ENCODE data around the gene PRELID3B.

The PRELID3B gene

DNA sequence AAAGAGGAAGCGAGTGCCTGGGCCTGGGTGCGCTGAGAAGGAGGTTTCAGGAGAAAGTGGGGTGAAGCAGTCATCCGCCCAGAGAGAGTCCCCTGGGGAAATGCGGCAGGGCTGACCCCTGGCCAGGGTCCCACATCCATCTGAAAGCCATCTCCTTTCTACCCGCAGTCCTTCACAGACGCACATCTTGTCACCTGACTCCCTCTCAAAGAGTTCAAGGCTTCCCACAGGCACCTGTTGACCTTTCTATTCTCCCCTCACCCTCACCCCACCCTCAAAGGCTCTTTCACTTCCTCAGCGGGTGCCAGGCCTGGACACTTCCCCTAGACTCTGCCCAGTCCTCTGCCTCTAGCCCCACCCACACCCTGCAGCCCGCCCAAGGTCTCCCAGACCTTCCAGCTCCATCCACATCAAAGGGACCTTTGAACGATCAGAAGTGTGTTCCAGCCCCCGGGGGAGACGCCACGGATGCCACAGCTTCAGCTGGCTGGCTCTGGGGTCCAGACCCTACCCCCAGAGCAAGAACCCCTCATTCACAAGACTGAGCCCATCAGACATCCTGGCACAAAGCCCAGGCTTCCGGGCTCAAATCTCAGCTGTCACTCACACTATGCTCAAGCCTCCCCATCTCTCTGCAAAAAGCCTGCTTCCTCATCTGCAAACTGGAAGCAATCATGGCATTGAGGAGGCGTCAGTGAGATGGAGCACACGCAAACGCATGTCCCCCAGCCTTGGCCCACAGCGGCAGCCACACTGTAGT lies 37.6 kb downstream of the PRELID3B start:
- TF ChIP-seq, protein P1, sequence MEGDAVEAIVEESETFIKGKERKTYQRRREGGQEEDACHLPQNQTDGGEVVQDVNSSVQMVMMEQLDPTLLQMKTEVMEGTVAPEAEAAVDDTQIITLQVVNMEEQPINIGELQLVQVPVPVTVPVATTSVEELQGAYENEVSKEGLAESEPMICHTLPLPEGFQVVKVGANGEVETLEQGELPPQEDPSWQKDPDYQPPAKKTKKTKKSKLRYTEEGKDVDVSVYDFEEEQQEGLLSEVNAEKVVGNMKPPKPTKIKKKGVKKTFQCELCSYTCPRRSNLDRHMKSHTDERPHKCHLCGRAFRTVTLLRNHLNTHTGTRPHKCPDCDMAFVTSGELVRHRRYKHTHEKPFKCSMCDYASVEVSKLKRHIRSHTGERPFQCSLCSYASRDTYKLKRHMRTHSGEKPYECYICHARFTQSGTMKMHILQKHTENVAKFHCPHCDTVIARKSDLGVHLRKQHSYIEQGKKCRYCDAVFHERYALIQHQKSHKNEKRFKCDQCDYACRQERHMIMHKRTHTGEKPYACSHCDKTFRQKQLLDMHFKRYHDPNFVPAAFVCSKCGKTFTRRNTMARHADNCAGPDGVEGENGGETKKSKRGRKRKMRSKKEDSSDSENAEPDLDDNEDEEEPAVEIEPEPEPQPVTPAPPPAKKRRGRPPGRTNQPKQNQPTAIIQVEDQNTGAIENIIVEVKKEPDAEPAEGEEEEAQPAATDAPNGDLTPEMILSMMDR (conservative IDR thresholded peaks at IDR 0.05; ENCODE audit: low read depth, low read length) = no peak
- DNase-seq (ENCODE audit: low read depth) = no peak

DNA sequence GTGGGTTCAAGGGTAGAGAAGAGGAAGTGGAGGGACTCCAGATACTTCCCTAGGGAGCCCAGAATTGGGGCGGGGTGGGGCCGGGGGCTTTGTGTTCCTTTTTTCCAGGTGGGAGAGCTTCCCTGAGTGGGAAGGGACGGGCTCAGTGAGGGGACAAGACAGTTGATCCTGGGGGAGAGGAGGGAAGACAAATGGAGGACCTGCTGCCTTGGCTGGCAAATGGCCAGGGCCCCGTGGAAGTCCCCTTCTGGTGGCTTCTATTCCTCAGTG lies 38.2 kb downstream of the PRELID3B start:
- TF ChIP-seq, protein P1 (conservative IDR thresholded peaks at IDR 0.05; ENCODE audit: low read depth, low read length) = no peak
- no peak for DNase-seq (ENCODE audit: low read depth)
- H3K4me3 ChIP-seq (ENCODE audit: low read length) = no peak overlapping the region

More for the DNA sequence above, 37.6 kb downstream of the PRELID3B start:
- H3K4me3 ChIP-seq (ENCODE audit: low read length) = no peak overlapping the region

- no peak overlapping the region for H3K4me3 ChIP-seq (ENCODE audit: low read length)
Observed at GRCh38 chr20:59003836-59004492, 38.6 kb downstream of the PRELID3B start.

DNA sequence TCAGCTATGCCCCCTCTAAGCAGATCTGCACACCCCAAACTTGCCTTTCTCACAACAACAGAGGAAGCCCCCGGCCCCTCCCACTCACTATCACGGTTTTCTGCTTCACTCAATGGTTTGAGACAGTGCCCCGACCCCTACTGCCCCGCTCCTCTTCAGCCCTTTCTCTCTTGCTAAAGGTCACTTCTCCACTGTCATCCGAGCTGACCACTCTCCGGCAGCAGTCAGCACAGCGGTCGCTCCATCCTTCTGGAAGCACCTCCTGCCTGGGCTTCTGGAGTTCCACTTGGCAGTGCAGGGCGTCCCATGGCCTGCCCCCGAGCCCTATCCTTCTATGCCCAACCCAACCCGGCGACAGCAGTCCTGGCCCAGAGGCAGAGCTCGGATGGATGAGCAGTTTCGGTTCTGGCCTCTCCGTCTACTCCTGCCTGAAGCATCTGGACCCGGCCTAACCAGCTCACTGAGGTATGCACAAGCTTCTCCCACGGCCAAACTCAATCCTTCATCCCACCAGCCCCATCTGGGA lies 39.6 kb downstream of the PRELID3B start:
- no peak for DNase-seq (ENCODE audit: low read depth)
- TF ChIP-seq, protein P1 (conservative IDR thresholded peaks at IDR 0.05; ENCODE audit: low read depth, low read length) = no peak
- H3K4me3 ChIP-seq (ENCODE audit: low read length) = no peak overlapping the region

More at GRCh38 chr20:59003836-59004492, 38.6 kb downstream of the PRELID3B start:
- no peak for DNase-seq (ENCODE audit: low read depth)
- TF ChIP-seq, protein P1 (conservative IDR thresholded peaks at IDR 0.05; ENCODE audit: low read depth, low read length) = no peak

DNA sequence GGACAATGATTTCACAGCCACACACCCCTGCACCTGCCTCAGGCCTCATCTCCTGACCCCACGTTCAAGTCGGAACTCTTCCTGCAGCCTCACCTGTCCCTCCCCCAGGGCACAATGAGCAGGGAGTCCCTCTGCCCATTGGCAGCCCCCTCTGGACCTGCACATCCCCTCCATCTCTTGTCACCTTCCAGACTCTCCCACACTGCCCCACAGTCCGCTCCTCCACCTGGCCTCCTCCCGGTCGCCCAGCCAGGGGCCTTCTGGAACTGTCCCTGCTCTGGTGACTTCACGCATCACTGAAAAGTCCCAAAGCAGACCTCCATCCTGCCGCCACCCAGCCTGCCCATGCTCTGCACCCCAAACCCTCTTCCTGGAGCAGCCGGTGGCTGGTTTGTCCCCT lies 40.2 kb downstream of the PRELID3B start:
- DNase-seq (ENCODE audit: low read depth) = no peak
- TF ChIP-seq, protein P1 (conservative IDR thresholded peaks at IDR 0.05; ENCODE audit: low read depth, low read length) = no peak
- H3K4me3 ChIP-seq (ENCODE audit: low read length) = no peak overlapping the region

DNA sequence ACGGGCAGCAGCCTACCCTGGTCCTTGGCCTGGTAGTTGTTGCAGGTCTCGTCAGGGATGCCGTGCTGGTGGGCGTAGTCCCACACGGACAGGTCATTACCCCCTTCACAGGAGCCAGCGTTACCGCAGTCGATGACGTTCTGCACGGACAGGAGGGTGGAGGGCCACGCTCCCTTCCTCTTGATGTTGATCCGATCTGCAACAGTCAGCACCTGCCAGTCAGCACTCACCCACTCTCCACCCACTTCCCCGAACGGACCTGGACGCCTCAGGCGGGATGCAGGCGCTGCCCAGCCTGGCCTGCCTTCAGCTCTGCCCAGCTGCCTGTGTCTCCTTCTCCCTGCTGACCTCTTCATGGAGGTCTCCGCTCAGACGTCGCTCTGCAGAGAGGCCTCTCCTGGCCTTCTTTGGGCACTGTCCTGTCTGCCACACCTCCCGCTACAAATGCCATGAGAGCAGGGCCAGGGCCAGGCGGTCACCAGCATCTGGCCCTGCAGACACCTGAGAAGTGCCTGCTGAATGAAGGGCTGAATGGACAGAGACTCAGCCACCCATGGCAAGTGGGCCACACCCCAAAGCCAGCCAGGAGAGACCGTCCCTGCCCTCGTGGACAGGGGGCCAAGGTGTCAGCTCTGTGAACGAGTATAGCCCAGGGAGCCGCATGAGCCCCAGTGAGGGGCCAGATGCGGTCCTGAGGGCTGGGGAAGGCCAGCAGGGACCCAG lies 41.0 kb downstream of the PRELID3B start:
- TF ChIP-seq, protein P1 (conservative IDR thresholded peaks at IDR 0.05; ENCODE audit: low read depth, low read length) = no peak
- no peak for DNase-seq (ENCODE audit: low read depth)
- H3K4me3 ChIP-seq (ENCODE audit: low read length) = no peak overlapping the region
